Measurements from ENCODE around the gene SEPTIN5. TPM values are rescaled to one million over a fixed set of nuclear protein-coding genes. Genes with fewer than 3 reads are reported as not detected.

The SEPTIN5 gene
- total and polyA plus RNA-seq, 9 of the 15 experiments (the other 6 are each of a cell fraction or from before 2014, with no cell fraction given) = 0.03 to 195 (median 119) TPM

DNA sequence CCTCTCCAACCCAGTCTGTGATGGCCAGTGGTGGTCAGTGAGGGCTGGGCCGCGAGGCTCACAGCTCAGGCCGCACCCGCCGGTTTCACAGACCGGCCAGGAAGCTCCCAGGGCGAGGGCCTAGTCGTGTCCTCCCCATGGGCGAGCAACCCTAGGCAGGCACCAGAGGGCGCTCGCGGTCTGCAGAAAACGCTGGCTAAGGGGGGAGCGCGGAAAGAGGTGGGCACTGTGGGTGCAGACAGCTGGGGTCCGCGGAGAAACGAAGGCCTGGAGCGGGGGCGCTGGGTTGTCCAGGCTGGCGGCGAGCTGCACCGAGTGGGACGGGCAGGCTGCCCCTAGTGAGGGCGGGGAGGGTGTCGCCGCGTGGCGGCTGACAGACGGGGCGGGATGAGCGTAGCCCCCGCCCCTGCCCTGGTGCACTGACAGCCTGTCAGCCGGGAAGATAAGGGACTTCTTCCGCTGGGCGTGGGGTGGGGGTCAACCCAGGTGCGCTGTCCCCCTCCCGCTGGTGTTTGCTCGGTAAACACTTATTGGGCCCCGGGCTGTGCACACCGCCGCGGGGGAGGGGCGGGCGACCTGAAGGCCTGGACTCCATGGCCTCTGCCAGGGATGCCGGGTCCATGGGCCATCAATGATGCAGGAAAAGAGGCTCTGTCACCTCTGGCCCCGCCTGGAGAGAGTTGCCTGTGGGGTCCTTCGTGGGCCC, 16.5 kb downstream of the SEPTIN5 start (continued):
- TF ChIP-seq, protein P1, sequence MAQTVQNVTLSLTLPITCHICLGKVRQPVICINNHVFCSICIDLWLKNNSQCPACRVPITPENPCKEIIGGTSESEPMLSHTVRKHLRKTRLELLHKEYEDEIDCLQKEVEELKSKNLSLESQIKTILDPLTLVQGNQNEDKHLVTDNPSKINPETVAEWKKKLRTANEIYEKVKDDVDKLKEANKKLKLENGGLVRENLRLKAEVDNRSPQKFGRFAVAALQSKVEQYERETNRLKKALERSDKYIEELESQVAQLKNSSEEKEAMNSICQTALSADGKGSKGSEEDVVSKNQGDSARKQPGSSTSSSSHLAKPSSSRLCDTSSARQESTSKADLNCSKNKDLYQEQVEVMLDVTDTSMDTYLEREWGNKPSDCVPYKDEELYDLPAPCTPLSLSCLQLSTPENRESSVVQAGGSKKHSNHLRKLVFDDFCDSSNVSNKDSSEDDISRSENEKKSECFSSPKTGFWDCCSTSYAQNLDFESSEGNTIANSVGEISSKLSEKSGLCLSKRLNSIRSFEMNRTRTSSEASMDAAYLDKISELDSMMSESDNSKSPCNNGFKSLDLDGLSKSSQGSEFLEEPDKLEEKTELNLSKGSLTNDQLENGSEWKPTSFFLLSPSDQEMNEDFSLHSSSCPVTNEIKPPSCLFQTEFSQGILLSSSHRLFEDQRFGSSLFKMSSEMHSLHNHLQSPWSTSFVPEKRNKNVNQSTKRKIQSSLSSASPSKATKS (CRISPR knock-in tag; IDR thresholded peaks at IDR 0.05) = no peak
- no peak for TF ChIP-seq RFX1 (IDR thresholded peaks at IDR 0.05)
- no peak for TF ChIP-seq PTTG1 (tag; IDR thresholded peaks at IDR 0.05; ENCODE audit: low read depth)
- TF ChIP-seq WHSC1 (IDR thresholded peaks at IDR 0.05; ENCODE audit: low read length) = no peak
- TF ChIP-seq, protein P2, sequence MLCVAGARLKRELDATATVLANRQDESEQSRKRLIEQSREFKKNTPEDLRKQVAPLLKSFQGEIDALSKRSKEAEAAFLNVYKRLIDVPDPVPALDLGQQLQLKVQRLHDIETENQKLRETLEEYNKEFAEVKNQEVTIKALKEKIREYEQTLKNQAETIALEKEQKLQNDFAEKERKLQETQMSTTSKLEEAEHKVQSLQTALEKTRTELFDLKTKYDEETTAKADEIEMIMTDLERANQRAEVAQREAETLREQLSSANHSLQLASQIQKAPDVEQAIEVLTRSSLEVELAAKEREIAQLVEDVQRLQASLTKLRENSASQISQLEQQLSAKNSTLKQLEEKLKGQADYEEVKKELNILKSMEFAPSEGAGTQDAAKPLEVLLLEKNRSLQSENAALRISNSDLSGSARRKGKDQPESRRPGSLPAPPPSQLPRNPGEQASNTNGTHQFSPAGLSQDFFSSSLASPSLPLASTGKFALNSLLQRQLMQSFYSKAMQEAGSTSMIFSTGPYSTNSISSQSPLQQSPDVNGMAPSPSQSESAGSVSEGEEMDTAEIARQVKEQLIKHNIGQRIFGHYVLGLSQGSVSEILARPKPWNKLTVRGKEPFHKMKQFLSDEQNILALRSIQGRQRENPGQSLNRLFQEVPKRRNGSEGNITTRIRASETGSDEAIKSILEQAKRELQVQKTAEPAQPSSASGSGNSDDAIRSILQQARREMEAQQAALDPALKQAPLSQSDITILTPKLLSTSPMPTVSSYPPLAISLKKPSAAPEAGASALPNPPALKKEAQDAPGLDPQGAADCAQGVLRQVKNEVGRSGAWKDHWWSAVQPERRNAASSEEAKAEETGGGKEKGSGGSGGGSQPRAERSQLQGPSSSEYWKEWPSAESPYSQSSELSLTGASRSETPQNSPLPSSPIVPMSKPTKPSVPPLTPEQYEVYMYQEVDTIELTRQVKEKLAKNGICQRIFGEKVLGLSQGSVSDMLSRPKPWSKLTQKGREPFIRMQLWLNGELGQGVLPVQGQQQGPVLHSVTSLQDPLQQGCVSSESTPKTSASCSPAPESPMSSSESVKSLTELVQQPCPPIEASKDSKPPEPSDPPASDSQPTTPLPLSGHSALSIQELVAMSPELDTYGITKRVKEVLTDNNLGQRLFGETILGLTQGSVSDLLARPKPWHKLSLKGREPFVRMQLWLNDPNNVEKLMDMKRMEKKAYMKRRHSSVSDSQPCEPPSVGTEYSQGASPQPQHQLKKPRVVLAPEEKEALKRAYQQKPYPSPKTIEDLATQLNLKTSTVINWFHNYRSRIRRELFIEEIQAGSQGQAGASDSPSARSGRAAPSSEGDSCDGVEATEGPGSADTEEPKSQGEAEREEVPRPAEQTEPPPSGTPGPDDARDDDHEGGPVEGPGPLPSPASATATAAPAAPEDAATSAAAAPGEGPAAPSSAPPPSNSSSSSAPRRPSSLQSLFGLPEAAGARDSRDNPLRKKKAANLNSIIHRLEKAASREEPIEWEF (CRISPR knock-in tag; IDR thresholded peaks at IDR 0.05) = no peak
- no peak for TF ChIP-seq IFI16 (CRISPR knock-in tag; IDR thresholded peaks at IDR 0.05)
- peak; percentile 53; the same call in 1 of the 2 replicates for TF ChIP-seq GTF2F1 (IDR thresholded peaks at IDR 0.05; ENCODE audit: low read depth, low read length)
- no peak for TF ChIP-seq NELFE (IDR thresholded peaks at IDR 0.05; ENCODE audit: insufficient read depth, insufficient read length)
- peak; percentile 69 for TF ChIP-seq ZNF384 (IDR thresholded peaks at IDR 0.05; ENCODE audit: low read depth, low read length)
- TF ChIP-seq BRCA1 (IDR thresholded peaks at IDR 0.05) = no peak
- TF ChIP-seq BRCA1 (CRISPR knock-in tag; IDR thresholded peaks at IDR 0.05) = no peak
- peak; percentile 94 for TF ChIP-seq NR4A1 (CRISPR knock-in tag; IDR thresholded peaks at IDR 0.05)
- TF ChIP-seq NR4A1 (tag; IDR thresholded peaks at IDR 0.05) = peak; percentile 81
- TF ChIP-seq, protein P3, sequence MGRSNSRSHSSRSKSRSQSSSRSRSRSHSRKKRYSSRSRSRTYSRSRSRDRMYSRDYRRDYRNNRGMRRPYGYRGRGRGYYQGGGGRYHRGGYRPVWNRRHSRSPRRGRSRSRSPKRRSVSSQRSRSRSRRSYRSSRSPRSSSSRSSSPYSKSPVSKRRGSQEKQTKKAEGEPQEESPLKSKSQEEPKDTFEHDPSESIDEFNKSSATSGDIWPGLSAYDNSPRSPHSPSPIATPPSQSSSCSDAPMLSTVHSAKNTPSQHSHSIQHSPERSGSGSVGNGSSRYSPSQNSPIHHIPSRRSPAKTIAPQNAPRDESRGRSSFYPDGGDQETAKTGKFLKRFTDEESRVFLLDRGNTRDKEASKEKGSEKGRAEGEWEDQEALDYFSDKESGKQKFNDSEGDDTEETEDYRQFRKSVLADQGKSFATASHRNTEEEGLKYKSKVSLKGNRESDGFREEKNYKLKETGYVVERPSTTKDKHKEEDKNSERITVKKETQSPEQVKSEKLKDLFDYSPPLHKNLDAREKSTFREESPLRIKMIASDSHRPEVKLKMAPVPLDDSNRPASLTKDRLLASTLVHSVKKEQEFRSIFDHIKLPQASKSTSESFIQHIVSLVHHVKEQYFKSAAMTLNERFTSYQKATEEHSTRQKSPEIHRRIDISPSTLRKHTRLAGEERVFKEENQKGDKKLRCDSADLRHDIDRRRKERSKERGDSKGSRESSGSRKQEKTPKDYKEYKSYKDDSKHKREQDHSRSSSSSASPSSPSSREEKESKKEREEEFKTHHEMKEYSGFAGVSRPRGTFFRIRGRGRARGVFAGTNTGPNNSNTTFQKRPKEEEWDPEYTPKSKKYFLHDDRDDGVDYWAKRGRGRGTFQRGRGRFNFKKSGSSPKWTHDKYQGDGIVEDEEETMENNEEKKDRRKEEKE (IDR thresholded peaks at IDR 0.05; ENCODE audit: borderline replicate concordance in 1 of 2, control insufficient read depth in 1 of 2, low read depth in 2 of 2, low read length in 1 of 2) = no peak
- peak; percentile 69 for TF ChIP-seq CHD4 (IDR thresholded peaks at IDR 0.05; ENCODE audit: insufficient read depth, insufficient replicate concordance, low read depth, low read length, poor library complexity, severe bottlenecking)
- 0 out of 2 replicates have a peak, but pooled peaks have one; percentile 12 for TF ChIP-seq PRMT5 (CRISPR knock-in tag; IDR thresholded peaks at IDR 0.05)
- TF ChIP-seq ZFP30 (CRISPR knock-in tag; IDR thresholded peaks at IDR 0.05; ENCODE audit: borderline replicate concordance) = no peak
- no peak for TF ChIP-seq HNRNPH1 (optimal IDR thresholded peaks at IDR 0.05; ENCODE audit: low read depth, low read length)
